ENCODE data around the gene SCMH1. TPM values are rescaled to one million over a fixed set of nuclear protein-coding genes. Genes with fewer than 3 reads are reported as not detected.

The SCMH1 gene
- total RNA-seq, 1 experiment from 2014 or later, result 16.5 TPM

- peak overlapping the region; percentile 53 for H3K4me2 ChIP-seq (ENCODE audit: insufficient read depth, insufficient read length, low read length)
- H4K5ac ChIP-seq (ENCODE audit: insufficient read length, low read depth, low read length), result no peak overlapping the region
- H3K27ac ChIP-seq (ENCODE audit: insufficient read length, low read depth, low read length), result peak overlapping the region; percentile 5
- no peak overlapping the region for H4K91ac ChIP-seq (ENCODE audit: insufficient read length, low read depth, low read length)
- H3K27me3 ChIP-seq (ENCODE audit: insufficient read depth, low read length), result no peaks in the 10 kb centered on the region
- no peak overlapping the region for H3K18ac ChIP-seq (ENCODE audit: insufficient read length, low read depth, low read length)
- H2BK120ac ChIP-seq (ENCODE audit: low read depth, low read length, poor library complexity, severe bottlenecking), result no peak overlapping the region
- H2BK15ac ChIP-seq (ENCODE audit: low read depth, low read length), result no peak overlapping the region
- H3K23me2 ChIP-seq (ENCODE audit: insufficient read length, low read depth, low read length, poor library complexity, severe bottlenecking), result peaks cover 7% of the 10 kb centered on the region
- no CpG with 5 or more reads among the region's 17 CpGs for WGBS (ENCODE audit: extremely low coverage, insufficient read length, low lambda C conversion rate)
- TF ChIP-seq, protein P1, sequence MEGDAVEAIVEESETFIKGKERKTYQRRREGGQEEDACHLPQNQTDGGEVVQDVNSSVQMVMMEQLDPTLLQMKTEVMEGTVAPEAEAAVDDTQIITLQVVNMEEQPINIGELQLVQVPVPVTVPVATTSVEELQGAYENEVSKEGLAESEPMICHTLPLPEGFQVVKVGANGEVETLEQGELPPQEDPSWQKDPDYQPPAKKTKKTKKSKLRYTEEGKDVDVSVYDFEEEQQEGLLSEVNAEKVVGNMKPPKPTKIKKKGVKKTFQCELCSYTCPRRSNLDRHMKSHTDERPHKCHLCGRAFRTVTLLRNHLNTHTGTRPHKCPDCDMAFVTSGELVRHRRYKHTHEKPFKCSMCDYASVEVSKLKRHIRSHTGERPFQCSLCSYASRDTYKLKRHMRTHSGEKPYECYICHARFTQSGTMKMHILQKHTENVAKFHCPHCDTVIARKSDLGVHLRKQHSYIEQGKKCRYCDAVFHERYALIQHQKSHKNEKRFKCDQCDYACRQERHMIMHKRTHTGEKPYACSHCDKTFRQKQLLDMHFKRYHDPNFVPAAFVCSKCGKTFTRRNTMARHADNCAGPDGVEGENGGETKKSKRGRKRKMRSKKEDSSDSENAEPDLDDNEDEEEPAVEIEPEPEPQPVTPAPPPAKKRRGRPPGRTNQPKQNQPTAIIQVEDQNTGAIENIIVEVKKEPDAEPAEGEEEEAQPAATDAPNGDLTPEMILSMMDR (conservative IDR thresholded peaks at IDR 0.05), result no peak
- Mint-ChIP-seq H3K27ac (0 out of 7 replicates have a peak overlapping the region, but pooled peaks of 1 of the 3 experiments have one; percentile 62), H3K4me1 (peaks cover 18 to 24% of the 10 kb centered on the region in 2 experiments), H3K27me3 (ENCODE audit: low read depth) (no peaks in the 10 kb centered on the region), H3K4me3 (peak overlapping the region; percentile 79 to 86), H3K36me3 (ENCODE audit: insufficient read depth in 1 of 3, low read depth in 3 of 3) (peaks cover 5 to 13% (median 9%) of the 10 kb centered on the region in 3 experiments; a peak in 5 of 7 replicates), H3K9me3 (no peaks in the 10 kb centered on the region)
- H3K23ac ChIP-seq (ENCODE audit: insufficient read length, low read depth, low read length), result no peak overlapping the region
- H3K9ac ChIP-seq (ENCODE audit: extremely low read depth, insufficient read length, low read length), result peak overlapping the region; percentile 45
- peak overlapping the region; percentile 95 for H3K14ac ChIP-seq (ENCODE audit: insufficient read depth, low read length)
- no peaks in the 10 kb centered on the region for H4K20me1 ChIP-seq (ENCODE audit: control insufficient read depth, insufficient read depth, insufficient read length)
- H2AFZ ChIP-seq (ENCODE audit: low read length), result no peak overlapping the region
- peaks cover 6% of the 10 kb centered on the region for H3K4me1 ChIP-seq (ENCODE audit: insufficient read depth, low read length)
- H3K9me3 ChIP-seq (ENCODE audit: control insufficient read depth, low read depth, low read length), result no peaks in the 10 kb centered on the region
- no peak overlapping the region for H2BK5ac ChIP-seq (ENCODE audit: insufficient read length, low read length)
- DNase-seq, result no peak
- H3K79me2 ChIP-seq (ENCODE audit: insufficient read depth, low read length), result peaks cover 21% of the 10 kb centered on the region
- no peak overlapping the region for H2BK20ac ChIP-seq (ENCODE audit: low read depth, low read length, poor library complexity, severe bottlenecking)
- H3T11ph ChIP-seq (ENCODE audit: low read length), result no peak overlapping the region
- no peak overlapping the region for H3K56ac ChIP-seq (ENCODE audit: insufficient read length, low read depth, low read length)
- no peaks in the 10 kb centered on the region for H3K79me1 ChIP-seq (ENCODE audit: insufficient read depth, low read depth, low read length, poor library complexity, severe bottlenecking)
- no peak overlapping the region for H3K4ac ChIP-seq (ENCODE audit: low read depth, low read length)
- H2AK5ac ChIP-seq (ENCODE audit: insufficient read length, low read length), result no peak overlapping the region
- H2BK12ac ChIP-seq (ENCODE audit: insufficient read length, low read depth, low read length), result no peak overlapping the region
- no peak overlapping the region for H4K8ac ChIP-seq (replicated peaks; ENCODE audit: insufficient read length, low read depth, low read length)
Observed at GRCh38 chr1:40978886-40979240, 263.2 kb downstream of the SCMH1 start.

Measured in H9 (cell line).